Skin of body (tissue), 2 donors: ENCODE results near the gene MXRA7. TPM values are rescaled to one million over a fixed set of nuclear protein-coding genes. Genes with fewer than 3 reads are reported as not detected.
A peak's percentile ranks its signal among the peaks of the same experiment; 100 is the strongest.
"Not testable (repeated sequence)": the region's sequence is repeated elsewhere in the genome, so short reads cannot be mapped to it uniquely, and the experiment has no call there.

Experiments
- DNase-seq: peaks from one replicate; lab custom pipeline; 2025; lab: John Stamatoyannopoulos, UW
- total RNA-seq: library from RNA; depleted of rRNA; stranded (reverse); fragments of >200 nt; gene quantifications from one replicate; pipeline ENCODE4 v1.2.3, GENCODE V29; 2014

The MXRA7 gene
- total RNA-seq, 1 donor from 2014 or later: 66.4 TPM

GRCh38 chr17:76735586-76736348 lies 25.0 kb upstream of the MXRA7 start:
- no peak for DNase-seq

- no peak for DNase-seq
These were observed 24.2 kb upstream of the MXRA7 start for GRCh38 chr17:76735006-76735405.

- DNase-seq: no peak
These were observed 23.5 kb upstream of the MXRA7 start for GRCh38 chr17:76734080-76734840.

GRCh38 chr17:76733618-76733957 lies 22.8 kb upstream of the MXRA7 start:
- no peak for DNase-seq

GRCh38 chr17:76732734-76733617 lies 22.2 kb upstream of the MXRA7 start:
- DNase-seq: no peak

GRCh38 chr17:76731800-76732733 lies 21.3 kb upstream of the MXRA7 start:
- DNase-seq: not testable (repeated sequence)

- DNase-seq: no peak
These were observed 17.1 kb upstream of the MXRA7 start for GRCh38 chr17:76727745-76728456.

- peak; percentile 68 for DNase-seq
These were observed 16.3 kb upstream of the MXRA7 start, which contains the start of gene METTL23 for GRCh38 chr17:76726776-76727718. Gene METTL23, plus strand, starts transcription at chr17:76726839. Its CDS starts 2,872 bp downstream, at chr17:76729711.

GRCh38 chr17:76726231-76726775 lies 15.5 kb upstream of the MXRA7 start, which contains the start of gene JMJD6:
Gene JMJD6, minus strand, starts transcription at chr17:76726606. Its CDS starts 131 bp downstream, at chr17:76726475.
- peak; percentile 95 for DNase-seq

- DNase-seq: peak; percentile 38
These were observed 14.9 kb upstream of the MXRA7 start for GRCh38 chr17:76725580-76726230.

GRCh38 chr17:76723812-76724211 lies 13.0 kb upstream of the MXRA7 start:
- DNase-seq: no peak

GRCh38 chr17:76722977-76723376 lies 12.2 kb upstream of the MXRA7 start:
- not testable (repeated sequence) for DNase-seq

- no peak for DNase-seq
These were observed 11.5 kb upstream of the MXRA7 start for GRCh38 chr17:76722279-76722678.

GRCh38 chr17:76721463-76721862 lies 10.7 kb upstream of the MXRA7 start:
- no peak for DNase-seq

GRCh38 chr17:76720941-76721340 lies 10.2 kb upstream of the MXRA7 start:
- no peak for DNase-seq

- no peak for DNase-seq
These were observed 9.4 kb upstream of the MXRA7 start for GRCh38 chr17:76720211-76720610.

GRCh38 chr17:76718516-76718915 lies 7.8 kb upstream of the MXRA7 start:
- DNase-seq: no peak

GRCh38 chr17:76716839-76717215 lies 6.1 kb upstream of the MXRA7 start:
- DNase-seq: no peak
